ENCODE data around the gene MBD3L1.

DNA sequence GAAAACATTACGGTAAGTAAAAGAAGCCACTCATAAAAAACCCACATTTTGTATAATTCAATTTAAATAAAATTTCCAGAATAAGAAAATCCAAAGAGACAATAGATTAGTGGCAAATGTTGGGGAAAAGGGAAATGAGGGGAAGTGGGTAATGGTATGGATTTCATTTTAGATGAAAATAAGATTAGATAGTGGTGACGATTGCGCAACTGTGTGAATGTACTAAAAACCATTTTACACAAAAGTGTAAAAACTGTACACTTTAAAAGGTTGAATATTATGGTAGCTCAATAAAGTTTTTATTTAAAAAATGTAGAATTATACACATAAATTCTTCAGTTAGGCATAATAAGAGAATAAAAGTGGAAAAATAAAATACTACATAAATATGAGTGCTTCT lies 3.7 kb downstream of the MBD3L1 start:
- TF ChIP-seq, protein P1, sequence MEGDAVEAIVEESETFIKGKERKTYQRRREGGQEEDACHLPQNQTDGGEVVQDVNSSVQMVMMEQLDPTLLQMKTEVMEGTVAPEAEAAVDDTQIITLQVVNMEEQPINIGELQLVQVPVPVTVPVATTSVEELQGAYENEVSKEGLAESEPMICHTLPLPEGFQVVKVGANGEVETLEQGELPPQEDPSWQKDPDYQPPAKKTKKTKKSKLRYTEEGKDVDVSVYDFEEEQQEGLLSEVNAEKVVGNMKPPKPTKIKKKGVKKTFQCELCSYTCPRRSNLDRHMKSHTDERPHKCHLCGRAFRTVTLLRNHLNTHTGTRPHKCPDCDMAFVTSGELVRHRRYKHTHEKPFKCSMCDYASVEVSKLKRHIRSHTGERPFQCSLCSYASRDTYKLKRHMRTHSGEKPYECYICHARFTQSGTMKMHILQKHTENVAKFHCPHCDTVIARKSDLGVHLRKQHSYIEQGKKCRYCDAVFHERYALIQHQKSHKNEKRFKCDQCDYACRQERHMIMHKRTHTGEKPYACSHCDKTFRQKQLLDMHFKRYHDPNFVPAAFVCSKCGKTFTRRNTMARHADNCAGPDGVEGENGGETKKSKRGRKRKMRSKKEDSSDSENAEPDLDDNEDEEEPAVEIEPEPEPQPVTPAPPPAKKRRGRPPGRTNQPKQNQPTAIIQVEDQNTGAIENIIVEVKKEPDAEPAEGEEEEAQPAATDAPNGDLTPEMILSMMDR (conservative IDR thresholded peaks at IDR 0.05 in 1 of 2, IDR thresholded peaks at IDR 0.05 in 1 of 2; ENCODE audit: low read depth in 1 of 2, low read length in 2 of 2) = no peak
- no peak for TF ChIP-seq EZH2 (IDR thresholded peaks at IDR 0.05; ENCODE audit: low read length, missing control alignments)

Measured in fibroblast of lung (primary cell).